RWPE2 (cell line): Measurements from ENCODE around the gene PLPP4.
A peak's percentile ranks its signal among the peaks of the same experiment; 100 is the strongest.

Experiments
- ATAC-seq: fragments of 200-7000 bp; cut with Tn5 transposase; 3 replicates; pipeline ENCODE4 v1.9.1; 2021; ENCODE audit warnings: low read depth
- DNase-seq: peaks from one replicate; pipeline ENCODE4 v3.0.0-alpha.2; 2020; ENCODE audit warnings: low spot score
- H3K27ac ChIP-seq: fragments of 450-650 bp; 2 replicates; pipeline ENCODE4 v1.5.1; 2017; ENCODE audit warnings: mild to moderate bottlenecking; ENCODE audit not compliant: poor library complexity, severe bottlenecking
- H3K27me3 ChIP-seq: fragments of 250-450 bp; sonication (Bioruptor Pico); 2 replicates; pipeline ENCODE4 v1.5.1; 2021; ENCODE audit warnings: mild to moderate bottlenecking, moderate library complexity; ENCODE audit not compliant: insufficient read depth, poor library complexity, severe bottlenecking
- H3K36me3 ChIP-seq: fragments of 250-450 bp; sonication (Bioruptor Pico); 2 replicates; pipeline ENCODE4 v1.5.1; 2020; ENCODE audit warnings: low read depth, mild to moderate bottlenecking, moderate library complexity
- H3K4me1 ChIP-seq: fragments of 250-450 bp; sonication (Bioruptor Pico); 2 replicates; pipeline ENCODE4 v1.5.1; 2021; ENCODE audit warnings: mild to moderate bottlenecking, moderate library complexity; ENCODE audit not compliant: insufficient read depth, poor library complexity, severe bottlenecking
- H3K4me3 ChIP-seq: fragments of 250-450 bp; sonication (Bioruptor Pico); 2 replicates; pipeline ENCODE4 v1.5.1; 2021; ENCODE audit warnings: mild to moderate bottlenecking, moderate library complexity; ENCODE audit not compliant: severe bottlenecking
- H3K9me3 ChIP-seq: fragments of 250-450 bp; sonication (Bioruptor Pico); 2 replicates; pipeline ENCODE4 v1.5.1; 2021; ENCODE audit warnings: mild to moderate bottlenecking, moderate library complexity; ENCODE audit not compliant: severe bottlenecking
- TF ChIP-seq, protein P1 (sequence below): fragments of 450-650 bp; IDR thresholded peaks from one replicate; pipeline ENCODE4 v1.5.1; 2017; ENCODE audit warnings: mild to moderate bottlenecking, moderate library complexity; ENCODE audit not compliant: poor library complexity, severe bottlenecking

The PLPP4 gene

DNA sequence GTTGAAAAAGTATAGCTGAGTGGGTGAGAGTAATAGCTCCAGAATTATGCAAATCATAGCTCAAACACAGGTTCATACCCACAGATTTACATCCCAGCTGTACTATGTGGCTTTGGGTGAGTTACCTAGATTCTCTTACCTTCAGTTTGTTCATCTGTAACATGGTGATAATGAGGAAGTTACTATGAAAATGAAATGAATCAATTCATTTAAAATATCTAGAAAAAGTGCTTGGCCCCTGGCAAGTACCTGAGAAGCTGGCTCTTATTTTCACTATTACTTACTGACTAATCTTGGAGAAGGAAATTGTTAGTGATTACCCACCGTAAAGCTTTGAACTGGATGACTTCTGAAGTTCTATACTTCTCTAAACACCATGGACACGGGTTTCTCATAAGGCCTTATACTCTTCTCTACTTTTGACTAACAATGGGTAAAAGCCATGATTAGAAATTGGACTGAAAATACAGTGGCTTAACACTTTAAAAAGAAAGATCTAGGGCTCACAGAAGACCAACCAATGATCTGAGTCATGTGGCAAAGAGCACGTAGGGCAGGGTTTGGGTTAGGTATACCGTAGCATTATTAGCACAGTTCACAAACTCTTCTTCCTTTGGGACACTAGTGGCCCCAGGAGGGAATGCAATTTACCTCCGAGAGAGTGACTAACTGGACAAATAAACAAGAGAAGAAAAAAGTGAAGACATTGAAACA, 149.2 kb downstream of the PLPP4 start:
- ATAC-seq (no peak), DNase-seq (no peak)
- H3K9me3 ChIP-seq, result no peaks in the 10 kb centered on the region
- no peak overlapping the region for H3K27ac ChIP-seq
- TF ChIP-seq, protein P1, sequence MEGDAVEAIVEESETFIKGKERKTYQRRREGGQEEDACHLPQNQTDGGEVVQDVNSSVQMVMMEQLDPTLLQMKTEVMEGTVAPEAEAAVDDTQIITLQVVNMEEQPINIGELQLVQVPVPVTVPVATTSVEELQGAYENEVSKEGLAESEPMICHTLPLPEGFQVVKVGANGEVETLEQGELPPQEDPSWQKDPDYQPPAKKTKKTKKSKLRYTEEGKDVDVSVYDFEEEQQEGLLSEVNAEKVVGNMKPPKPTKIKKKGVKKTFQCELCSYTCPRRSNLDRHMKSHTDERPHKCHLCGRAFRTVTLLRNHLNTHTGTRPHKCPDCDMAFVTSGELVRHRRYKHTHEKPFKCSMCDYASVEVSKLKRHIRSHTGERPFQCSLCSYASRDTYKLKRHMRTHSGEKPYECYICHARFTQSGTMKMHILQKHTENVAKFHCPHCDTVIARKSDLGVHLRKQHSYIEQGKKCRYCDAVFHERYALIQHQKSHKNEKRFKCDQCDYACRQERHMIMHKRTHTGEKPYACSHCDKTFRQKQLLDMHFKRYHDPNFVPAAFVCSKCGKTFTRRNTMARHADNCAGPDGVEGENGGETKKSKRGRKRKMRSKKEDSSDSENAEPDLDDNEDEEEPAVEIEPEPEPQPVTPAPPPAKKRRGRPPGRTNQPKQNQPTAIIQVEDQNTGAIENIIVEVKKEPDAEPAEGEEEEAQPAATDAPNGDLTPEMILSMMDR, result no peak
- no peaks in the 10 kb centered on the region for H3K27me3 ChIP-seq
- no peak overlapping the region for H3K4me3 ChIP-seq
- no peaks in the 10 kb centered on the region for H3K36me3 ChIP-seq
- peaks cover 16% of the 10 kb centered on the region for H3K4me1 ChIP-seq

DNA sequence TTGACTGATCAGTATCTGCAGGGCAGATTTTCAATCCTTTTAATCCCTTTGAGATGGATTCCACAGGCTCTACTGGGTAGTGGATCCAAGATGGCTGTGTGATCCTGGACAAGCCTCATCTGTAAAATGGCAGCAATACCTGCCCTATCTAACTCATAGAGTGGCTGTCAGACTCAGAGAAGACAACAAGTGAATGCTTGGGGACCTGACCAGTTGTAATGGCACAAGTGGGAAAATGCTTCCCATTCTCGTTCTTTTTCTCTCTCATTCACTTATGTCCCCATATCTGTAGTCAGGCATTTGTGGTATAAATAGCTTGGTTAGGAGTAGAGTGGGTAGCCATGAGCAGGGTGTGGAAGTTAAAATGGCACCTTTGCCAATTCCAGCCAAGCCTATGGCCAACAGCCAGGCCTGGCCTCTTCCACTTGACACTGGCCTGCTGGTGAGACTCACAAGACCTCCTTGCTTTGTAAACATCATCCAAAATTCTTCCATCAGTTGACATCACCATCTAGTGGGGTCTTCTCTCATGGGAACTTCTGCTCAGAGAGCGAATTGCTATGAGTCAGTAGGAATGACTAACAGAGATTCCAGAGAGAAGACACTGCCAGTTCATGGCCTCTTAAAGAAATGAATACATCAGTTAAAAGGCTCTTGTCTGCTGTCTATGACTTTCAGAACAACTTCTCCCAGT, 150.1 kb downstream of the PLPP4 start:
- H3K9me3 ChIP-seq, result no peaks in the 10 kb centered on the region
- TF ChIP-seq, protein P1, result no peak
- no peaks in the 10 kb centered on the region for H3K36me3 ChIP-seq
- H3K4me3 ChIP-seq, result no peak overlapping the region
- DNase-seq (no peak), ATAC-seq (peak; percentile 80)
- H3K27me3 ChIP-seq, result no peaks in the 10 kb centered on the region
- peak overlapping the region; percentile 17 for H3K27ac ChIP-seq
- H3K4me1 ChIP-seq, result peaks cover 13% of the 10 kb centered on the region

- peak; percentile 80 for ATAC-seq
- no peaks in the 10 kb centered on the region for H3K9me3 ChIP-seq
- H3K27me3 ChIP-seq, result no peaks in the 10 kb centered on the region
- TF ChIP-seq, protein P1, result no peak
- H3K4me1 ChIP-seq, result peaks cover 14% of the 10 kb centered on the region
- no peaks in the 10 kb centered on the region for H3K36me3 ChIP-seq
- H3K27ac ChIP-seq, result peak overlapping the region; percentile 17
- DNase-seq, result no peak
- H3K4me3 ChIP-seq, result no peak overlapping the region
These were observed 151.0 kb downstream of the PLPP4 start for GRCh38 chr10:120607710-120608703.

GRCh38 chr10:120609006-120609405, 152.0 kb downstream of the PLPP4 start:
- TF ChIP-seq, protein P1, result no peak

More at GRCh38 chr10:120609006-120609405, 152.0 kb downstream of the PLPP4 start:
- no peaks in the 10 kb centered on the region for H3K9me3 ChIP-seq
- H3K27ac ChIP-seq, result no peak overlapping the region
- H3K27me3 ChIP-seq, result no peaks in the 10 kb centered on the region
- H3K4me3 ChIP-seq, result no peak overlapping the region
- H3K36me3 ChIP-seq, result no peaks in the 10 kb centered on the region
- no peak for ATAC-seq
- peaks cover 21% of the 10 kb centered on the region for H3K4me1 ChIP-seq
- DNase-seq, result no peak
